Stimulated activated naive CD8-positive, alpha-beta T cell treated with anti-CD3 and anti-CD28 coated beads, Interleukin-15, Interleukin-2, amounts not matched to agents 100 ng/mL and 50 ng/mL, for 24 hours (primary cell): Measurements from ENCODE around the gene PTPRK.

Source experiments
- H3K27ac Mint-ChIP-seq: one replicate; pipeline ENCODE4 v1.8.0; 2021; ENCODE audit warnings: mild to moderate bottlenecking, mixed read lengths
- H3K27me3 Mint-ChIP-seq: one replicate; pipeline ENCODE4 v1.8.0; 2021; ENCODE audit warnings: mixed read lengths
- H3K36me3 Mint-ChIP-seq: one replicate; pipeline ENCODE4 v1.8.0; 2021; ENCODE audit warnings: low read depth, mixed read lengths
- H3K4me1 Mint-ChIP-seq: one replicate; pipeline ENCODE4 v1.8.0; 2021; ENCODE audit warnings: low read depth, mixed read lengths
- H3K4me3 Mint-ChIP-seq: one replicate; pipeline ENCODE4 v1.8.0; 2021; ENCODE audit warnings: mild to moderate bottlenecking, mixed read lengths
- H3K9me3 Mint-ChIP-seq: one replicate; pipeline ENCODE4 v1.8.0; 2021; ENCODE audit warnings: mixed read lengths

The PTPRK gene

DNA sequence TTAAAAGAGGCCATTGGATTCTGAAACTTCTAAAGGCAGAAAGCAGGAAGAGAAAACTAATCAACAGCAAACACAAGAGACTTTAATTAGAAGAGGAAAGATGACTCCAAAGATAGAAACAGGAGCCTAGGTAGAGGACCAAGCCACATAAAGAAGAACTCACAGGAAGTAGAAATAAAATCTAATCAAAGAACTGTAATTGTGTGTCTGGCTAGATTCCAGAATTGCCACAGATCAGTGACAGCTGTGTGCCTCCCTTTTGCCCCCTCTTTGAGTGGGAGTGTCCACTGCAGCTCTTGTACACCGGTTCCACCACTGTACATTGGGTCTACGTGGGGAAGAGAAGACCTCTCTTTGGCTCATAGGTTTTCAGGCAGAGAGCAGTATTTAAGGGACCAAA lies 597.3 kb downstream of the PTPRK start:
- H3K4me3 Mint-ChIP-seq, result peak overlapping the region; percentile 1
- H3K9me3 Mint-ChIP-seq, result peaks cover 18% of the 10 kb centered on the region
- H3K36me3 Mint-ChIP-seq, result peaks cover 3% of the 10 kb centered on the region

DNA sequence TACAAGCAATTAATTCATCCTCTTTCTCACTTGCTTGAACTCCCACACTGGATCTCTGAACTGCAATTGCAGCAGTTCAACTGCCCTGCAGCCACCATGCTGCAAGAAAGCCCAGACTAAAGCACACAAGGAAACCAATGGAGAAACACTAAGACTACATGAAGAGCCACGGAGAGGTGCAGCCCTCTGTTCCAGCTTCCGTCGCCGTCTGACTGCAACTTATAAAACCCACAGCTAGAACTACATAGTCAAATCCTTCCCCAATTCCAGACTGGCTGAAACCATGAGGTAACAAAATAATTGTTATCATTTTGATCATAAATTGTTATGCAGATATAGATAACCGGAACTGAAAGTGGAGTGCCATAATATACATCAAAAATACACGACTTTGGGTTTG lies 598.4 kb downstream of the PTPRK start:
- H3K27ac Mint-ChIP-seq, result peak overlapping the region; percentile 63
- peak overlapping the region; percentile 56 for H3K4me3 Mint-ChIP-seq
- H3K27me3 Mint-ChIP-seq, result no peaks in the 10 kb centered on the region
- H3K9me3 Mint-ChIP-seq, result peaks cover 10% of the 10 kb centered on the region
- peaks cover 3% of the 10 kb centered on the region for H3K36me3 Mint-ChIP-seq
- peaks cover 87% of the 10 kb centered on the region for H3K4me1 Mint-ChIP-seq

More for the DNA sequence above, 597.3 kb downstream of the PTPRK start:
- Mint-ChIP-seq H3K27me3 (no peaks in the 10 kb centered on the region), H3K27ac (peak overlapping the region; percentile 63), H3K4me1 (peaks cover 76% of the 10 kb centered on the region)

DNA sequence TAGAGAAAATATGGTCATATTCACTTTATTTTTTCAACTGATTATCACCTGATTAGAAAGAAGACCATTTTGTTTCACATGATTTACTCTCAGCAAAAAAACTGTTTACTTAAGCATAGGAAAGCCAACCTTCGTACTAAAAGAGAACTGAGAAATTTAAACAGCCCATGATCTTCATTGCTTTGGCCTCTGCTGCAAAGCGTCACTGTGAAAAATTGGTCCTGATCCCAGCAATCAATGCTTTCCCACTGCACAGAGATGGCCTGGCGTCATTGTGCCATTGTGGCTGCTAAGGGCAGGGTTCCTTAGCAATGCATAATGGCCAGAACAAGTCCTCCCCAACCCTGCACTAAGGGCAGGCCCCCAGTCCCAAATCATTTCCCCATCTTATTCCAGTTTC lies 599.6 kb downstream of the PTPRK start:
- Mint-ChIP-seq H3K36me3 (peaks cover 1% of the 10 kb centered on the region), H3K4me1 (peaks cover 95% of the 10 kb centered on the region), H3K27ac (no peak overlapping the region), H3K27me3 (no peaks in the 10 kb centered on the region), H3K4me3 (peak overlapping the region; percentile 30), H3K9me3 (peaks cover 7% of the 10 kb centered on the region)
